RWPE2 (cell line): ENCODE data around the gene PSMD2.
A peak's percentile ranks its signal among the peaks of the same experiment; 100 is the strongest.

ENCODE experiments used
- ATAC-seq: fragments of 200-7000 bp; cut with Tn5 transposase; 3 replicates; pipeline ENCODE4 v1.9.1; 2021; ENCODE audit warnings: low read depth
- DNase-seq: peaks from one replicate; pipeline ENCODE4 v3.0.0-alpha.2; 2020; ENCODE audit warnings: low spot score
- H3K27ac ChIP-seq: fragments of 450-650 bp; 2 replicates; pipeline ENCODE4 v1.5.1; 2017; ENCODE audit warnings: mild to moderate bottlenecking; ENCODE audit not compliant: poor library complexity, severe bottlenecking
- H3K27me3 ChIP-seq: fragments of 250-450 bp; sonication (Bioruptor Pico); 2 replicates; pipeline ENCODE4 v1.5.1; 2021; ENCODE audit warnings: mild to moderate bottlenecking, moderate library complexity; ENCODE audit not compliant: insufficient read depth, poor library complexity, severe bottlenecking
- H3K36me3 ChIP-seq: fragments of 250-450 bp; sonication (Bioruptor Pico); 2 replicates; pipeline ENCODE4 v1.5.1; 2020; ENCODE audit warnings: low read depth, mild to moderate bottlenecking, moderate library complexity
- H3K4me1 ChIP-seq: fragments of 250-450 bp; sonication (Bioruptor Pico); 2 replicates; pipeline ENCODE4 v1.5.1; 2021; ENCODE audit warnings: mild to moderate bottlenecking, moderate library complexity; ENCODE audit not compliant: insufficient read depth, poor library complexity, severe bottlenecking
- H3K4me3 ChIP-seq: fragments of 250-450 bp; sonication (Bioruptor Pico); 2 replicates; pipeline ENCODE4 v1.5.1; 2021; ENCODE audit warnings: mild to moderate bottlenecking, moderate library complexity; ENCODE audit not compliant: severe bottlenecking
- H3K9me3 ChIP-seq: fragments of 250-450 bp; sonication (Bioruptor Pico); 2 replicates; pipeline ENCODE4 v1.5.1; 2021; ENCODE audit warnings: mild to moderate bottlenecking, moderate library complexity; ENCODE audit not compliant: severe bottlenecking
- CTCF ChIP-seq: fragments of 450-650 bp; IDR thresholded peaks from one replicate; pipeline ENCODE4 v1.5.1; 2017; ENCODE audit warnings: mild to moderate bottlenecking, moderate library complexity; ENCODE audit not compliant: poor library complexity, severe bottlenecking

Gene PSMD2

GRCh38 chr3:184344579-184345316, 45.7 kb downstream of the PSMD2 start:
- Histone ChIP-seq H3K4me1 (no peaks in the 10 kb centered on the region), H3K27ac (no peak overlapping the region), H3K4me3 (no peak overlapping the region), H3K27me3 (no peaks in the 10 kb centered on the region), H3K36me3 (peaks cover 21% of the 10 kb centered on the region), H3K9me3 (no peaks in the 10 kb centered on the region)
- ATAC-seq (no peak), DNase-seq (no peak)
- no peak for TF ChIP-seq CTCF

DNA sequence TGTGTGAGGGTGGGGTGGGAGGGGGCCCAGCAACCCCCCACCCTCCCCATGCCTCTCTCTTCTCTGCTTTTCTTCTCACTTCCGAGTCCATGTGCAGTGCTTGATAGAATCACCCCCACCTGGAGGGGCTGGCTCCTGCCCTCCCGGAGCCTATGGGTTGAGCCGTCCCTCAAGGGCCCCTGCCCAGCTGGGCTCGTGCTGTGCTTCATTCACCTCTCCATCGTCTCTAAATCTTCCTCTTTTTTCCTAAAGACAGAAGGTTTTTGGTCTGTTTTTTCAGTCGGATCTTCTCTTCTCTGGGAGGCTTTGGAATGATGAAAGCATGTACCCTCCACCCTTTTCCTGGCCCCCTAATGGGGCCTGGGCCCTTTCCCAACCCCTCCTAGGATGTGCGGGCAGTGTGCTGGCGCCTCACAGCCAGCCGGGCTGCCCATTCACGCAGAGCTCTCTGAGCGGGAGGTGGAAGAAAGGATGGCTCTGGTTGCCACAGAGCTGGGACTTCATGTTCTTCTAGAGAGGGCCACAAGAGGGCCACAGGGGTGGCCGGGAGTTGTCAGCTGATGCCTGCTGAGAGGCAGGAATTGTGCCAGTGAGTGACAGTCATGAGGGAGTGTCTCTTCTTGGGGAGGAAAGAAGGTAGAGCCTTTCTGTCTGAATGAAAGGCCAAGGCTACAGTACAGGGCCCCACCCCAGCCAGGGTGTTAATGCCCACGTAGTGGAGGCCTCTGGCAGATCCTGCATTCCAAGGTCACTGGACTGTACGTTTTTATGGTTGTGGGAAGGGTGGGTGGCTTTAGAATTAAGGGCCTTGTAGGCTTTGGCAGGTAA, 46.5 kb downstream of the PSMD2 start:
- Histone ChIP-seq H3K27ac (no peak overlapping the region), H3K9me3 (no peaks in the 10 kb centered on the region), H3K4me1 (no peaks in the 10 kb centered on the region), H3K36me3 (peaks cover 21% of the 10 kb centered on the region), H3K4me3 (no peak overlapping the region), H3K27me3 (no peaks in the 10 kb centered on the region)
- DNase-seq (no peak), ATAC-seq (peak; percentile 71)
- TF ChIP-seq CTCF = peak; percentile 59

DNA sequence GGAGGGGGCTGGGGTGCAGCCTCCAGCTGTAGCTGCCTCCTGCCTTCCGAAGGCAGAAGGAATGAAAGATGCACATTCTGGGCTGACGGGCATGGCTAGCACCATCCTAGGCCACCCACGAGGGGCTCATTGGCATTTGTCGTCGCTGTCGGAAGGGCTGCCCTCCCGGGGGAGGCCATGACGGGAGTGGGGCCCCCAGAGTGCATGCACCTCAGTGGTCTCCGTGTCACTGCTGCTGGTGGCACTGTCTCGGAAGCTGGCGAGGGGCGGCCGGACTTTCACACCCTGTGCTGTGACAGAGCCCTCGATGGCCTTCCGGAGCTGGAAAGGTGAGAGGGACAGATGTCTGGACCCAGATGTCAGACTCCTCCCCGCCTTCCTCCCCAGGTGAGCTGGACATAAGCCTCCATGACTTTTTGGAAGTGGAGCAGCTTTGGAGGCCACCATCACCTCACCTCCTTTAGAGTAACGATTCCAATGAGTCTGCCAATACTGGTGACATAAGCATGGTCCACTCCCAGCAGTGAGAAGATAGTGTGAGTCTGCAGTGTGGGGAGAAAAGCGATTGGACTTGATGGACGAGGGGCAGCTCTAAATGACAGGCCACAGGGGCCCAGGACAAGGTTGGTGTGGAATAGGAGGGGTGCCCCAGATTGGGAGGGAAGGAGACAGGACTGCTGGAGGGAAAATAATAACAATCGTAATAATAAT, 47.6 kb downstream of the PSMD2 start:
- no peaks in the 10 kb centered on the region for H3K9me3 ChIP-seq
- no peaks in the 10 kb centered on the region for H3K4me1 ChIP-seq
- TF ChIP-seq CTCF = no peak
- H3K27me3 ChIP-seq = no peaks in the 10 kb centered on the region
- H3K36me3 ChIP-seq = peaks cover 26% of the 10 kb centered on the region
- no peak overlapping the region for H3K27ac ChIP-seq
- no peak for ATAC-seq
- H3K4me3 ChIP-seq = no peak overlapping the region
- DNase-seq = no peak

GRCh38 chr3:184347321-184348056, 48.4 kb downstream of the PSMD2 start:
- no peak for TF ChIP-seq CTCF
- H3K36me3 ChIP-seq = peaks cover 19% of the 10 kb centered on the region
- no peaks in the 10 kb centered on the region for H3K4me1 ChIP-seq
- H3K27ac ChIP-seq = no peak overlapping the region
- no peak overlapping the region for H3K4me3 ChIP-seq
- H3K27me3 ChIP-seq = no peaks in the 10 kb centered on the region
- ATAC-seq (no peak), DNase-seq (no peak)
- H3K9me3 ChIP-seq = no peaks in the 10 kb centered on the region
